AG04449 (cell line): ENCODE data around the gene RASSF8.

Source experiments
- CTCF ChIA-PET: fragments of 350-600 bp; formaldehyde crosslinking; extraction: SDS; loops from one replicate; lab custom pipeline; 2021; ENCODE audit warnings: antibody characterized with exemption; lab: Yijun Ruan, JAX
- POLR2A ChIA-PET: fragments of 400-600, 350-600 bp; formaldehyde crosslinking; extraction: SDS; loops from one replicate; lab custom pipeline; 2020; ENCODE audit warnings: antibody characterized with exemption, inconsistent platforms; lab: Yijun Ruan, JAX
- DNase-seq: peaks from one replicate; pipeline ENCODE4 v3.0.0-alpha.2; 2010; ENCODE audit warnings: low read depth, low spot score
- H3K4me3 ChIP-seq: 2 replicates; pipeline ENCODE4 v1.5.1; 2011; ENCODE audit warnings: low read depth, mild to moderate bottlenecking, control low read depth, low read length
- TF ChIP-seq, protein P1 (sequence below): IDR thresholded peaks from one replicate; pipeline ENCODE4 v1.5.1; 2011; ENCODE audit warnings: mild to moderate bottlenecking, moderate library complexity, low read length, control low read depth, inconsistent platforms; ENCODE audit not compliant: insufficient read depth; ENCODE audit errors: missing control alignments

RASSF8 gene

DNA sequence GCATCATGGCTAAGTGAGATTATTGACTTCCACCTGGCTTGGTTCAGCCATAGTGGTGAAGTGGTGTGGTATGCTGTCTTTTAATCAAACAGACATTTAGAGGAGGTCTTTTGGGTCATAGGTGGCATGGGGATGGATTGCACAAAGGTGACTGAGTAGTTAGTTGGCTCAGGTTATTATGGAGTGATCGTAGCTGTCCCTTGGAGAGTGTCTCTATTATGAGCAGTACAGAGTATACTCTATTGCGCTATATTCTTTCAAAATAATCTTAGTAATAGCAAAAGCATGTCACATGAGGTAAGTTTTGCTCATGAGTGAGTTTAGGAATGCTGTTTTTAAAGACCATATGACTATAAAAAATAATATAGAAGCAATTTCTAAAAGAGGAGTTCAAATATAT is 60.4 kb downstream of the RASSF8 start:
- no peak for DNase-seq
- ChIA-PET POLR2A (no interaction called here), CTCF (no interaction called here)
- no peak overlapping the region for H3K4me3 ChIP-seq
- TF ChIP-seq, protein P1, sequence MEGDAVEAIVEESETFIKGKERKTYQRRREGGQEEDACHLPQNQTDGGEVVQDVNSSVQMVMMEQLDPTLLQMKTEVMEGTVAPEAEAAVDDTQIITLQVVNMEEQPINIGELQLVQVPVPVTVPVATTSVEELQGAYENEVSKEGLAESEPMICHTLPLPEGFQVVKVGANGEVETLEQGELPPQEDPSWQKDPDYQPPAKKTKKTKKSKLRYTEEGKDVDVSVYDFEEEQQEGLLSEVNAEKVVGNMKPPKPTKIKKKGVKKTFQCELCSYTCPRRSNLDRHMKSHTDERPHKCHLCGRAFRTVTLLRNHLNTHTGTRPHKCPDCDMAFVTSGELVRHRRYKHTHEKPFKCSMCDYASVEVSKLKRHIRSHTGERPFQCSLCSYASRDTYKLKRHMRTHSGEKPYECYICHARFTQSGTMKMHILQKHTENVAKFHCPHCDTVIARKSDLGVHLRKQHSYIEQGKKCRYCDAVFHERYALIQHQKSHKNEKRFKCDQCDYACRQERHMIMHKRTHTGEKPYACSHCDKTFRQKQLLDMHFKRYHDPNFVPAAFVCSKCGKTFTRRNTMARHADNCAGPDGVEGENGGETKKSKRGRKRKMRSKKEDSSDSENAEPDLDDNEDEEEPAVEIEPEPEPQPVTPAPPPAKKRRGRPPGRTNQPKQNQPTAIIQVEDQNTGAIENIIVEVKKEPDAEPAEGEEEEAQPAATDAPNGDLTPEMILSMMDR: no peak

DNA sequence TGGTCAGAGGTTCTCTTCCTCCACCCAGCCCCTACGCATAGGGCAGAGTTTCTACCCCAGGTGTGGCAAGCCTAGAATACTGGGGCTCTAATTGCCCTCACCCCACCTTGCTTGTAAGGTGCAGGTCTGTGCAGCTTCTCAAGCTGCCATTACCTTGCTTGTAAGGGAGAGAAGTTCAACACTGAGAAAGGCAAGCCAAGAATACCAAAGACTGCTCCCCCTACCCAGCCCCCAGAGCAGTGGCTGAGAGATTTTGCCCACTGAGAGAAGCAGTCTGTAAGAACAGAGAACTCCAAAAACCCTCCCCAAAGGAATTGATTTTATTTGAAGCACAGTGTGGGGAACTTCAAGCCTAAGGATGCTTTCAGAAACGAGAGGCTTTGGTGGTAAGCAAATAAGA is 63.1 kb downstream of the RASSF8 start:
- no peak overlapping the region for H3K4me3 ChIP-seq
- CTCF ChIA-PET: interaction anchor here (1.2 to 2.5 kb wide), 5 partner anchors 10 to 585 kb away, joined by 4 to 10 read pairs (median 5); no protein-coding TSS in a partner anchor
- DNase-seq: no peak
- POLR2A ChIA-PET: interaction anchor here (0.7 kb wide), 1 partner anchor 63 kb away, joined by 3 read pairs; the partner anchor contains the start of gene RASSF8
- TF ChIP-seq, protein P1: no peak

DNA sequence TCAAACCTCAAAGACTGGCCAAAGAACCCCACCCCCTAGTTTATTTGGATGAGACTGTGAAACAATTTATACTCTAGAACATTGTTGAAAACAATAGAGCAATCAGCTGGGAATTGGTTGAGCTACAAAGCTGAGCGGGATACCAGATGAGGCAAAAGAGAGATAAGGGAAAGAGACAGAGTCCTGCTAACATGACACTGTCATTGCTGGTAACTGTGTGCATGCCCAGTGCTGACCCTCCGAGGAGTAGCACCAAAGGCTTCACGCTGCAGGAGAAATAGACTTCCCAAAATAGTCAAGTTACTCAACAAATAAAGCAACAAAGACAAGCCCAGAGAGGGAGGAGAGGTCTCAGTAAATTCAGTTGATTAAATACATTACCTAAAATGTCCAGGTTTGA is 63.6 kb downstream of the RASSF8 start:
- ChIA-PET CTCF (interaction anchor here (1.7 to 1.8 kb wide), 2 partner anchors 10 to 16 kb away, joined by 4 to 6 read pairs; no protein-coding TSS in a partner anchor), POLR2A (no interaction called here)
- TF ChIP-seq, protein P1: no peak
- no peak overlapping the region for H3K4me3 ChIP-seq
- DNase-seq: no peak

DNA sequence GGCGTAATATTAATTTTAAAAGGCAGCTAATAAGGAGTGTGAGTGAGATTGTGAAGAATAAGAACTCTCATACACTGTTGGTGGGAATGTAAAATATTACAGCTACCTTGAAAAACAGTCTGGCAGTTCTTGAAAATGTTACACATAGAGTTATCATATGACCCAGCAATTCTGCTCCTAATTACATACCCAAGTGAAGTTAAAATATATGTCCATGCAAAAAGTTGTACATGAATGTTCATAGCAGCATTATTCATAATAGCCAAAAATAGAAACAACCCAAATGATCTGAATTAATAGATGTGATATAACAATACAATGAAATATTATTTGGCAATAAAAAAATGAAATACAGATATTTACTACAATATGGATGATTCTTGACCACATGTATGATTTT is 68.2 kb downstream of the RASSF8 start:
- TF ChIP-seq, protein P1: no peak
- ChIA-PET POLR2A (no interaction called here), CTCF (interaction anchor here (1.0 to 2.1 kb wide), 5 partner anchors 9 to 590 kb away, joined by 3 to 7 read pairs (median 5); partner anchors contain the start of gene RASSF8)
- no peak overlapping the region for H3K4me3 ChIP-seq
- no peak for DNase-seq

DNA sequence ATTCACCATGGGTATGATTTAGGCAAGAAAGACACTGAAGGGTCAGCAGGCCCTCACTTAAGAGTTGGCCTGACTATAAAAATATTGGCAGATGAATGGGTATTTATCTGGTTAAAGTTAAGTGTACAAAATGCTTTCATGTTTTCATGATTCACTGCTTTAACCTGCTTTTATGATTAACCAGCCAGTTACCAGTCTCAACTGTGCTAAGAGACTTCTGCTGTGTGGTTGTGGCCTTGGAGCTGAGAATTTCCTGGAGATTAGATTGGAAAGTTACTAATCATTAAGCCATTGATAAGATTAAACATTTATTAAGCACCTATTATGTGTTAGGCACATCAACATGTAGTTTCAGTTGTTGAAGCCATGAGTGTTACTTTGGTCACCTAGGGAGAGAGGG is 68.9 kb downstream of the RASSF8 start:
- TF ChIP-seq, protein P1: no peak
- no peak overlapping the region for H3K4me3 ChIP-seq
- ChIA-PET POLR2A (no interaction called here), CTCF (interaction anchor here (1.0 to 2.1 kb wide), 3 partner anchors 9 to 591 kb away, joined by 4 to 7 read pairs (median 7); partner anchors contain the start of gene RASSF8)
- no peak for DNase-seq

DNA sequence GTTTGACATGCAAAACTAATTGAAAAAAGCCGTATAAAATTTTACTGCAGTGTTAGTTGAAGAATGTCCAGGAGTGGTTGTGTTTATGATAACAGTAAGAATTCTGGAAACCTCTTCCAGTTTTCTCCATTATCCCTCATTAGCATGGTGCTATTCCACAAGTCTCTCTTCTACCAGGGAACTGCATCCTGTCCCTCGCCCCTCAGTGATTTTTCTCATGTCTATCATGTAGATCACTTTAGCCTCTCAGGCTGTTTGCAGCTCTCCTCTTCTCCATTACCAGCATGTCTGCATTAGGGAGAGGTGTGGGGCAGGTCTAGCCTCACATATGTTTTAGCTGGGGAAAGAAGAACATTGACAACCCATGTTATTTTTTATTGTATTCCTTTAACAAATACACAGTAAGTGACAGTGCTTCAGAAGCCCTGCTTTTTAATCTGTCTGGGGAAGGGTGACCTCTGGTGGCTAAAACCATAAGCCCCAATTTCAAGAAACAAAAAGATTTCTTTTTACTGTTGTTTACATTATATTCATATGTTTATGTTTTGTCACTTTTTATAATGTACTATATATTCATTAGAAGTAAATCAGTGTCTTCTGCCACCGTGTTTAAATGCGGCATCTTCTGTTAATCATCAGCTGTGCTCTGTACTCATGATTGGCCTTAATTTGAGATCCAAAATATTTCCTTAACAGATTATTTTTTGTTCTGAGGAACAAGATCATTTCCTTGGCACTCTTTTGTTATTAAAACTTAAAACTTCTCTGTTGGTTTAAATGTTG is 70.7 kb downstream of the RASSF8 start:
- no peak overlapping the region for H3K4me3 ChIP-seq
- ChIA-PET POLR2A (no interaction called here), CTCF (interaction anchor here (0.6 to 2.0 kb wide), 25 partner anchors 9 to 642 kb away, joined by 3 to 15 read pairs (median 3); partner anchors contain the start of gene RASSF8)
- no peak for DNase-seq
- TF ChIP-seq, protein P1: peak; percentile 40
